HG03060 (cell line): ENCODE measurements around the gene PHF2.

Experiments used
- ATAC-seq: cut with Tn5 transposase; IDR thresholded peaks from one replicate; pipeline ENCODE4 v1.9.1; 2021; ENCODE audit warnings: low read depth, moderate number of reproducible peaks; ENCODE audit not compliant: unreplicated experiment

The PHF2 gene

GRCh38 chr9:93585695-93586094, 9.3 kb downstream of the PHF2 start:
- ATAC-seq: no peak

- no peak for ATAC-seq
Measured at GRCh38 chr9:93586290-93587057, 10.1 kb downstream of the PHF2 start.

- no peak for ATAC-seq
Measured at GRCh38 chr9:93587284-93587650, 10.9 kb downstream of the PHF2 start.

GRCh38 chr9:93587651-93588347, 11.4 kb downstream of the PHF2 start:
- ATAC-seq: no peak

- ATAC-seq: no peak
Measured at GRCh38 chr9:93588641-93589609, 12.5 kb downstream of the PHF2 start.

GRCh38 chr9:93589688-93590087, 13.3 kb downstream of the PHF2 start:
- ATAC-seq: no peak

- ATAC-seq: no peak
Measured at GRCh38 chr9:93590609-93591234, 14.3 kb downstream of the PHF2 start.

- ATAC-seq: no peak
Measured at GRCh38 chr9:93591301-93592007, 15.1 kb downstream of the PHF2 start.

GRCh38 chr9:93592008-93592642, 15.7 kb downstream of the PHF2 start:
- no peak for ATAC-seq

GRCh38 chr9:93592643-93593021, 16.2 kb downstream of the PHF2 start:
- ATAC-seq: no peak

- ATAC-seq: no peak
Measured at GRCh38 chr9:93593144-93593658, 16.8 kb downstream of the PHF2 start.

GRCh38 chr9:93594041-93594756, 17.8 kb downstream of the PHF2 start:
- ATAC-seq: no peak

GRCh38 chr9:93595461-93595860, 19.1 kb downstream of the PHF2 start:
- no peak for ATAC-seq

GRCh38 chr9:93595861-93596365, 19.5 kb downstream of the PHF2 start:
- ATAC-seq: no peak

- ATAC-seq: no peak
Measured at GRCh38 chr9:93596399-93596798, 20.0 kb downstream of the PHF2 start.

GRCh38 chr9:93597142-93597706, 20.8 kb downstream of the PHF2 start:
- ATAC-seq: no peak

GRCh38 chr9:93597871-93598646, 21.7 kb downstream of the PHF2 start:
- ATAC-seq: no peak
